Measurements from ENCODE around the gene AVL9. TPM values are rescaled to one million over a fixed set of nuclear protein-coding genes. Genes with fewer than 3 reads are reported as not detected.
A peak's percentile ranks its signal among the peaks of the same experiment; 100 is the strongest.

Gene AVL9
- total and polyA plus RNA-seq, 4 donors: 9.7 to 52.5 (median 35.3) TPM

DNA sequence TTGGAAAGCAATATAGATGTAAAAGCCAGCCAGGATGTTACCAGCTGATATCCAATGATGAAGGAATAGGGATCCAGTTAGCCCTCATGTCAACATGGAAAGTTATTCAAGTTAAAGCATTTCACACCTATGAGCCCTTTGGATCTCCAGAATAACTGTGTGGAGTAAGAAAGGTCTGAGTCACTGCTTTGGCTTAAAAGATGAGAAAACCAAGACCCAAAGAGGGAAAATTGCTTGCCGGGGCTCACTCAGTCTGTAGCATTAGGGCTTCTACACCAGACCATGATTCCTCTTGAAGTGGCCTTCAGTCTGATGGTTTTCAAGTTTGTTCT, 17.7 kb upstream of the AVL9 start:
- no peak overlapping the region for H3K9ac ChIP-seq (ENCODE audit: insufficient read depth in 1 of 2, low read length in 2 of 2)
- no peaks in the 10 kb centered on the region for H3K27me3 ChIP-seq (ENCODE audit: control insufficient read depth in 3 of 3, insufficient read depth in 3 of 3, low read length in 2 of 3)
- DNase-seq (no peak), ATAC-seq (ENCODE audit: insufficient read depth, low FRiP score) (no peak)
- no peak overlapping the region for H3K4me3 ChIP-seq
- TF ChIP-seq, protein P1, sequence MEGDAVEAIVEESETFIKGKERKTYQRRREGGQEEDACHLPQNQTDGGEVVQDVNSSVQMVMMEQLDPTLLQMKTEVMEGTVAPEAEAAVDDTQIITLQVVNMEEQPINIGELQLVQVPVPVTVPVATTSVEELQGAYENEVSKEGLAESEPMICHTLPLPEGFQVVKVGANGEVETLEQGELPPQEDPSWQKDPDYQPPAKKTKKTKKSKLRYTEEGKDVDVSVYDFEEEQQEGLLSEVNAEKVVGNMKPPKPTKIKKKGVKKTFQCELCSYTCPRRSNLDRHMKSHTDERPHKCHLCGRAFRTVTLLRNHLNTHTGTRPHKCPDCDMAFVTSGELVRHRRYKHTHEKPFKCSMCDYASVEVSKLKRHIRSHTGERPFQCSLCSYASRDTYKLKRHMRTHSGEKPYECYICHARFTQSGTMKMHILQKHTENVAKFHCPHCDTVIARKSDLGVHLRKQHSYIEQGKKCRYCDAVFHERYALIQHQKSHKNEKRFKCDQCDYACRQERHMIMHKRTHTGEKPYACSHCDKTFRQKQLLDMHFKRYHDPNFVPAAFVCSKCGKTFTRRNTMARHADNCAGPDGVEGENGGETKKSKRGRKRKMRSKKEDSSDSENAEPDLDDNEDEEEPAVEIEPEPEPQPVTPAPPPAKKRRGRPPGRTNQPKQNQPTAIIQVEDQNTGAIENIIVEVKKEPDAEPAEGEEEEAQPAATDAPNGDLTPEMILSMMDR (IDR thresholded peaks at IDR 0.05; ENCODE audit: control extremely low read depth, extremely low read depth): no peak
- no peaks in the 10 kb centered on the region for H3K9me3 ChIP-seq (ENCODE audit: control insufficient read depth in 4 of 4, insufficient read depth in 3 of 4, low read length in 3 of 4)
- no peak overlapping the region for H3K27ac ChIP-seq (ENCODE audit: low read depth in 1 of 2, low read length in 1 of 2)
- peaks cover 0 to 1% (median 0%) of the 10 kb centered on the region in 5 donors for H3K4me1 ChIP-seq (ENCODE audit: control insufficient read depth in 5 of 5, insufficient read depth in 5 of 5, low read length in 5 of 5)
- H3K36me3 ChIP-seq (ENCODE audit: control insufficient read depth in 4 of 4, insufficient read depth in 4 of 4, low read length in 4 of 4): no peaks in the 10 kb centered on the region
- 95 to 100% methylated on average over 1 of the region's 1 CpG for WGBS, 2 donors

DNA sequence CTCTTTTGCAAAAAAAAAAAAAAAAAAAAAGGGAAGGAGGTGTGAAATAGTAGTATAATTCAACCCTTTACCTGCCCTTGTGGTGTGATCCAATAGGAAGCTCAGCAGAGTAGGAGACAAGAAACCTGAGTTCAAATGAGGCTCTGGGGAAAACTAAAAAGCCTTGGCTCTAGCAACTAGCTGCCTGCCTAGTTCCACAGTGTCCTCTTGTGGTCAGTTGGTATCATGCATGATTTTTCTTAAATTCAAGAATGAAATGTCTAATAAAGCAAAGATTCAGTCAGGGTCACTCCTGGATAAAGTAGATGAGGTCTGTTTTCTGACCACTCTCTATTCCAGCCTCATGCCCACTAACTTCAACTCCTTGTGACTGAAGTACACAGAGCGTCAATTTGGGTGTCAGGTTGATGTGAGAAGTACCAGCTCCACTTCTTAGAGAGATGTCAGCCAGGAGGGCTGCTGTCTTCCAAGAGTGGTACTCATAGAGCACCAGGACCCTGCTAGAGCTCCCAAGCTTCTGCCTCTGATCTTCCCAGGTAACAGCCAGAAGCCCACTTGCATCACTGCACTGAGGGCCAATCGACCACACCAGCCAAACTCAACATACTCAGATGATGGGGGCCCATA, 15.6 kb upstream of the AVL9 start:
- no peak overlapping the region for H3K9ac ChIP-seq (ENCODE audit: insufficient read depth in 1 of 2, low read length in 2 of 2)
- TF ChIP-seq, protein P1 (IDR thresholded peaks at IDR 0.05; ENCODE audit: control extremely low read depth, extremely low read depth): peak; percentile 26
- H3K36me3 ChIP-seq (ENCODE audit: control insufficient read depth in 4 of 4, insufficient read depth in 4 of 4, low read length in 4 of 4): no peaks in the 10 kb centered on the region
- no peak for ATAC-seq (ENCODE audit: insufficient read depth, low FRiP score)
- H3K9me3 ChIP-seq (ENCODE audit: control insufficient read depth in 4 of 4, insufficient read depth in 3 of 4, low read length in 3 of 4): no peaks in the 10 kb centered on the region
- H3K4me1 ChIP-seq (ENCODE audit: control insufficient read depth in 5 of 5, insufficient read depth in 5 of 5, low read length in 5 of 5): peaks cover 0 to 1% (median 0%) of the 10 kb centered on the region in 5 donors
- H3K4me3 ChIP-seq: no peak overlapping the region
- H3K27me3 ChIP-seq (ENCODE audit: control insufficient read depth in 3 of 3, insufficient read depth in 3 of 3, low read length in 2 of 3): no peaks in the 10 kb centered on the region
- peak in 2 of 3 donors; percentile 46 to 50 for DNase-seq
- WGBS, 2 donors: 69 to 81% methylated on average over 2 of the region's 2 CpGs
- no peak overlapping the region for H3K27ac ChIP-seq (ENCODE audit: low read depth in 1 of 2, low read length in 1 of 2)

DNA sequence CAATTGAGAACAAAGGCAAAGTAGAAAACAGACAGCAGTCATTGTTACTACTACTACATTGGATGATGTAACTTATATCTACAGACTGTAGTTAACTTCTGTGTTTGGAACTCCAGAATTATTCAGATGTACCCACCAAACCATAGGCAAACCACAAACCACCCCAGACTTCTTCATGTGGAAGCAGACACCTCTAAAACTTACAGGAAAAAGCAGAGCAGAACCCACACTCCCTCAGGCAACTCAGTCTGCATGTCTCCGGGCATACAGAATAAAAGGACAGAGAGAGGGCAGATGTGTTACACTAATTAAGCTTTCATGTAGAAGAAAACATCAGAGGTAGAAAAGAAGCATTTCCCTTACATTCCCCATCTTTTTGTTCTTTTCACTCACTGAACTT, 14.1 kb upstream of the AVL9 start:
- Histone ChIP-seq H3K27ac (ENCODE audit: low read depth in 1 of 2, low read length in 1 of 2) (no peak overlapping the region), H3K4me1 (ENCODE audit: control insufficient read depth in 5 of 5, insufficient read depth in 5 of 5, low read length in 5 of 5) (no peaks in the 10 kb centered on the region), H3K27me3 (ENCODE audit: control insufficient read depth in 3 of 3, insufficient read depth in 3 of 3, low read length in 2 of 3) (no peaks in the 10 kb centered on the region), H3K36me3 (ENCODE audit: control insufficient read depth in 4 of 4, insufficient read depth in 4 of 4, low read length in 4 of 4) (peaks cover 0 to 2% (median under 1%) of the 10 kb centered on the region in 4 donors), H3K9ac (ENCODE audit: insufficient read depth in 1 of 2, low read length in 2 of 2) (no peak overlapping the region), H3K4me3 (no peak overlapping the region), H3K9me3 (ENCODE audit: control insufficient read depth in 4 of 4, insufficient read depth in 3 of 4, low read length in 3 of 4) (no peaks in the 10 kb centered on the region)
- ATAC-seq (ENCODE audit: insufficient read depth, low FRiP score) (no peak), DNase-seq (no peak)
- 53 to 57% methylated on average over 1 of the region's 1 CpG for WGBS, 2 donors
- TF ChIP-seq, protein P1 (IDR thresholded peaks at IDR 0.05; ENCODE audit: control extremely low read depth, extremely low read depth): no peak

DNA sequence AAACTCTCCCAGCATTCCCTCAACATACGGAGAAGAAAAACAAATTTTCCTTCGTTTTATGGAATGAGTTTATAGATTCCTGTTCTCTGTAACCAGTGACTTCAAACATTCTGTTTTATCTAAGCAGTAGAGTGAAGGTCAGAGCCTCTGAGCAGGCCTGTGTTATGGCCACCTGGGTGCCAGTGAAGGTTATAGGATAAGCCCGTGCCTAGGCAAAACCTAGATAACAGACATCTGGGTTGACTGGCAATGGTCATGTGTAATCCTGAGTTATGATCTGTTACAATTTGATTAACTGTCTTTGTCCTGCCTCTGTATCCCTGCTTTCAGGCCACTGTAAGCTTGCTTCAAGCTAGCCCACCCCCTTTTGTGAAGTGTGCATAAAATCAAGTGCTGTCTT, 13.4 kb upstream of the AVL9 start:
- 60 to 73% methylated on average over 3 of the region's 3 CpGs for WGBS, 2 donors
- Histone ChIP-seq H3K4me1 (ENCODE audit: control insufficient read depth in 5 of 5, insufficient read depth in 5 of 5, low read length in 5 of 5) (no peaks in the 10 kb centered on the region), H3K9ac (ENCODE audit: insufficient read depth in 1 of 2, low read length in 2 of 2) (no peak overlapping the region), H3K4me3 (no peak overlapping the region), H3K9me3 (ENCODE audit: control insufficient read depth in 4 of 4, insufficient read depth in 3 of 4, low read length in 3 of 4) (no peaks in the 10 kb centered on the region), H3K27me3 (ENCODE audit: control insufficient read depth in 3 of 3, insufficient read depth in 3 of 3, low read length in 2 of 3) (no peaks in the 10 kb centered on the region), H3K36me3 (ENCODE audit: control insufficient read depth in 4 of 4, insufficient read depth in 4 of 4, low read length in 4 of 4) (peaks cover 0 to 7% (median under 1%) of the 10 kb centered on the region in 4 donors), H3K27ac (ENCODE audit: low read depth in 1 of 2, low read length in 1 of 2) (no peak overlapping the region)
- DNase-seq (no peak), ATAC-seq (ENCODE audit: insufficient read depth, low FRiP score) (no peak)
- TF ChIP-seq, protein P1 (IDR thresholded peaks at IDR 0.05; ENCODE audit: control extremely low read depth, extremely low read depth): no peak

Measured in lung (tissue), 12 donors.